Mesenteric fat pad (tissue), 1 donor: ENCODE data around the gene NEU1. TPM values are rescaled to one million over a fixed set of nuclear protein-coding genes. Genes with fewer than 3 reads are reported as not detected.
"Not testable (repeated sequence)": the region's sequence is repeated elsewhere in the genome, so short reads cannot be mapped to it uniquely, and the experiment has no call there.

Experiments
- DNase-seq: peaks from one replicate; pipeline ENCODE4 v3.0.0-alpha.2; 2020; ENCODE audit warnings: low spot score
- long read RNA-seq: library from polyadenylated mRNA; unstranded; transcript quantifications from one replicate; pipeline ENCODE4 v2.0.0, GENCODE V29; 2020
- total RNA-seq: library from RNA; stranded (reverse); fragmentation: NEBNext Ultra II Directional; extraction: Animal tissue kit (Norgen Biotek cat#: 25700); gene quantifications from one replicate; pipeline ENCODE4 v1.2.1, GENCODE V29; 2021
- donor health status: DM: yes; HTN: yes; CAD: no.

Gene NEU1
- 40.7 TPM for total RNA-seq
- long read RNA-seq, full-length matches to known transcripts: 278 of 306 reads
- long read RNA-seq, partial matches to known transcripts: 17 of 306 reads
- long read RNA-seq, other reads (novel, unspliced or antisense): 11 of 306 reads

DNA sequence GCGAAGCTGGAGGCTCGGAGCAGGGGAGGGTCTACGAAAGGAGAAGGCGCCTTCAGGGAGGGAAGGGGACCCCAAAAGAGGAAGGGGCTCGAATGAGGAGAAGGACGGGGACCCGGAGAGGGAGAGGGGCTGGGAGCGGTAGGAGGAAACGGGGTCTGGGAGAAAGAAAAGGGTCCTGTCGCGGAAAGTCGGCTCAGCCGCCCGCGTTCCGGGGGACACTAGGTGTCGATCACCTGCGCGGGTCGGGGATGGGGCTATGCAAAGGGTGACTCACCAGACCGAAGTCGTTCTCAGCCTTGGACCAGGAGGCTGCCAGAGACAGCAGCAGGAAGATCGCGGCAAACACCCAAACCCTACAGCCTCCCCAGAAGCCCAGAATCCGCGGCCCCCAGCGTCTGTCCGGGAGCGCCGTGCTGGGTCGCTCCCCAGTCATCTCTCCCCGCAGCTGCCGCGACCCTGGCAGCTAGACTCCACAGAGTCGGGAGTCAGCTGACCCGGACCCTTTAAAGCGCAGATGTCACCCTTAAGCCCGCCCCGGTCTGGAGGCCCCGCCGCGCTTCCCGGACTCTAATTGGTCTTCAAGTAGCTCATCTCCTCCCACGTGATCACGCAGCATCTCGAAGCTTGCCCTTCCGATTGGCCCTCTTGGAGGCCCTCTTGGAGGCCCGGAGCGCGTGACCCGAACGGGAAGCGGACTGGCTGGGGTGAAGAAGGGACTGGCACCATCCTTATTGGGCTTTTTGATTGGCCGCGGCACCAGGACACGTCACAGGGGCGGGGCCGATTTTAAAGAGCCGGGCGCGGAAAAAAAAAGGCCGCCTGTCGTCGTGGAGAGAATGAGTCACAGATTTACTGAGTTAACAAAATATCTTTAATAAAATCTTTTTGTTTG, at the start of gene NEU1:
TSS of gene NEU1 (minus strand) at position 478 of the 892 bp plus-strand sequence. CDS start at position 433, 45 bp downstream.
- peak; percentile 100 for DNase-seq

DNA sequence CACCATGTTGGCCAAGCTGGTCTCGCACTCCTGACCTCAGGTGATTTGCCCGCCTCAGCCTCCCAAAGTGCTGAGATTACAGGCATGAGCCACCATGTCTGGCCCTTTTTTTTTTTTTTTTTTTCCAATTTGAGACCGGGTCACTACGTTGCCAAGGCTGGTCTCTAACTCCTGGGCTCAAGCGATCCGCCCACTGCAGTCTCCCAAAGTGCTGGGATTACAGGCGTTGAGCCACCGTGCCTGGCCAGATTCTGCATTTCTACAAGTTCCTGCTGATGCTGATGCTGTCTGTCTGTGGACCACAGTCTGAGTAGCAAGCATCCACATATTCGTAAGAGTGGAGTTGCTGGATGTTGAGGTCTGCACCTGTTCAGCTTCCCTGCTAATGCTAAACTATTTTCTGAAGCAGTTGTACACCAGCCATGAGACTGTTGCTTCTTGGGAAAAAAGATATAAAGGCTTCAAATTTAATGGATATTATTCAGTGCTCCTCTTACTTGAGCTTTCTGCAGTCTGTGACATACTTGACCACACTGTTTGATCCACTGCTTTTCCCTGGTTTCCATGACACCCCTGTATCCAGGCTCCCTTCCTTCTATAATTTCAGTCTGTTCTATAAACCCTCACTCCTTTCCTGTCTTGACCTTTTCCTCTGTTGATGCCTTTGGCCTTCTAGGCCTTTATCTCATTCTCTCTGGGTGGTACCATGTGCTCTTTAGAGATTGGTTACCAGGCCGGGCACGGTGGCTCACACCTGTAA, 49.4 kb upstream of the NEU1 start:
- no peak for DNase-seq

DNA sequence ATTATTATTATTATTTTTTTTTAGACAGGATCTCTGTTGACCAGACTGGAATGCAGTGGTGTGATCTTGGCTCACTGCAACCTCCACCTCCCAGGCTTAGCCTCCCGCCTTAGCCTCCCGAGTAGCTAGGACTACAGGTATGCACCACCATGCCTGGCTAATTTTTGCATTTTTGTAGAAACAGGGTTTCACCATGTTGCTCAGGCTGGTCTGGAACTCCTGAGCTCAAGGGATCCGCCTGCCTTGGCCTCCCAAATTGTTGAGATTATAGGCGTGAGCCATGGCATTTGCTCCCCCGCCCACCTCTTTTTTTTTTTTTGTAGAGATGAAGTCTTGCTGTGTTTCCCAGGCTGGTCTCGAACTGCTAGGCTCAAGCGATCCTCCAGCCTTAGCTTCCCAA, 46.7 kb upstream of the NEU1 start:
- DNase-seq: not testable (repeated sequence)

DNA sequence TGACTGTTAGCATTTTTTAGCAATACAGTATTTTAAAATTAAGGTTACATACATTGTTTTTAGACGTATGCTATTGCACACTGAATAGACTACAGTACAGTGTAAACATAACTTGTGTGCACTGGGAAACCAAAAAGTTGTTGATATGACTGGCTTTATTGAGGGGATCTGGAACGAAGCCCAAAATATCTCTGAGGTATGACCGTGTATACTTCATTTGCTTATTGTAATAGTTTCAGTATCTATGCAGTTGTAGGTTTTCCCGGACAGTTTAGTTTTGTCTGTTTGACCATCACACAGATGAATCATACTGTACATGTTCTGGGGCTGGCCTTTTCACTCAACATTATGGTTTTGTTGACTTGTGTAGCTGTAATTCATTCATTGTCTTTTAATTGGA, 46.2 kb upstream of the NEU1 start:
- DNase-seq: no peak

DNA sequence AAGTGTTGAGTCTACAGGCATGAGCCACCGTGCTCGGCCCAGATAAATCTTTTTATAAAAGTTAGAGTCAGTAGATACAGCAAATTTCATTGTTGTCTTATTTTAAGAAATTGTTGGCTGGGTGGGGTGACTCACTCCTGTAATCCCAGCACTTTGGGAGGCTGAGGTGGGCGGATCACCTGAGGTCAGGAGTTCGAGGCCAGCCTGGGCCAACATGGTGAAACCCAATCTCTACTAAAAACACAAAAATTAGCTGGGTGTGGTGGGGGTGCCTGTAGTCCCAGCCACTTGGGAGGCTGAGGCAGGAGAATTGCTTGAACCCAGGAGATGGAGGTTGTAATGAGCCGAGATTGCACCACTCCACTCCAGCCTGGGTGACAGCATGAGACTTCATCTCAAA, 45.6 kb upstream of the NEU1 start:
- not testable (repeated sequence) for DNase-seq

DNA sequence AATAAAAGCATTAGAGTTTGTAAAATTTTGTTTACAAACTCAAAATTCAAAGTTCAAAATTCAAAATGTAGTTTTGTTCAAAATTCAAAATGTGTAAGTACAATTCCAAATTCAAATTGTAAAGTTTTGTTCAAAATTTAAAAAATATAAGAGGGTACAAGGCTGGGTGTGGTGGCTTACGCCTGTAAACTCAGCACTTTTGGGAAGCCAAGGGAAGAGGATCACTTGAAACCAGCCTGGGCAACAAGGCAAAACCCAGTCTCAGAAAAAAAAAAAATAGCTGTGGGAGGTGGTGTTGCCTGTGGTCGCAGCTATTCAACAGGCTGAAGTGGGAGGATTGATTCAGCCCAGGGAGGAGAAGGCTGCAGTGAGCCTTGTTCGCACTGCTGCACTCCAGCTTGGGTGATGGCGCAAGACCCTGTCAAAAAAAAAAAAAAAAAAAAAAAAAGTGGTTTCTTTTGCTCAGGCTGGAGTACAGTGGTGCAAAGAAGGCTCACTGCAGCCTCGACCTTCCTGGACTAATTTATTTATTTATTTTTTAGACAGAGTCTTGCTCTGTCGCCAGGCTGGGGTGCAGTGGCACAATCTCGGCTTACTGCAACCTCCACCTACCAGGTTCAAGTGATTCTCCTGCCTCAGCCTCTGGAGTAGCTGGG, 44.7 kb upstream of the NEU1 start:
- DNase-seq: no peak

DNA sequence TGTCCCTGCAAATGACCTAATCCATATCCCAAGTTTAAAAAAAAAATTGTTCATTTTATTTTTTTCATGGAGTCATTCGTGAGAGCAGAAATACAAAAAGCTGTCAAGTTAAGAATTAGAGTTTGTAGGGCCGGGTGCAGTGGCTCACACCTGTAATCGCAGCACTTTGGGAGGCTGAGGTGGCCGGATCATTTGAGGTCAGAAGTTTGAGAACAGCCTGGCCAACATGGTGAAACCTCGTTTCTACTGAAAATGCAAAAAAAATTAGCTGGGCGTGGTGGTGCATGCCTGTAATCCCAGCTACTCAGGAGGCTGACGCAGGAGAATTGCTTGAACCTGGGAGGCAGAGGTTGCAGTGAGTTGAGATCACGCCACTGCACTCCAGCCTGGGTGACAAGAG, 44.1 kb upstream of the NEU1 start:
- not testable (repeated sequence) for DNase-seq

DNA sequence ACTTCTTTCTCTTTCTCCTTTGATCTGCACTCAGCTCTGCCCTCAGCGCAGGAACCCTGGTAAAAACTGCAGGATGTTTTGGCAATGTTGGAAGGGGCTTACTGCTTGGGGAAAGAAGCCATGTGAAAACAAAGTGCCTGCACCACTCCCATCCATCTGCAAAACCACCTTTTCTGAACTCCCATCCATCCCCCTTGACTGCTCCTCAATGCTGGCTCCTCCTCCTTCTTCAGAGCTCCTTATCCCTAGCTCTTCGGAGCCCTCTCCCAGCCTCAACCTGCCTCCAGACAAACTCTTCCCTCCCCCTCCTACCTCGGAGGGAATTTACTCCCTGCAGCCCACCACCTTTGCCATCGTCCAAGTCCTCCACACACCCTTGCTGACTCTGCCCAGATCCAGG, 43.5 kb upstream of the NEU1 start:
- no peak for DNase-seq

DNA sequence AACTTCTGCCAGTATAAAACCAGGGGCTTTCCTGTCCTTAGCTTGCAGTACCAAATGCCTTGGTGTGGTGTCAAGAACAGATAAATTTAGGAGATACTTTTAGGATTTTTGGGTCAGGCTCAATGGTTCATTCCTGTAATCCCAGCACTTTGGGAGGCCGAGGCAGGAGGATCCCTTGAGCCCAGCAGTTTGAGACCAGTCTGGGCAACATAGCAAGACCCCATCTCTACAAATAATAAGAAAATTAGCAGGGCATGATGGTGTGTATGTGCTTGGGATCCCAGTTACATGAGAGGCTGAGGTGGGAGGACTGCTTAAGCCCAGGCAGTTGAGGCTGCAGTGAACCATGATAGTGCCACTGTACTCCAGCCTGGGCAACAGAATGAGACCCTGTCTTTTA, 42.4 kb upstream of the NEU1 start:
- no peak for DNase-seq

DNA sequence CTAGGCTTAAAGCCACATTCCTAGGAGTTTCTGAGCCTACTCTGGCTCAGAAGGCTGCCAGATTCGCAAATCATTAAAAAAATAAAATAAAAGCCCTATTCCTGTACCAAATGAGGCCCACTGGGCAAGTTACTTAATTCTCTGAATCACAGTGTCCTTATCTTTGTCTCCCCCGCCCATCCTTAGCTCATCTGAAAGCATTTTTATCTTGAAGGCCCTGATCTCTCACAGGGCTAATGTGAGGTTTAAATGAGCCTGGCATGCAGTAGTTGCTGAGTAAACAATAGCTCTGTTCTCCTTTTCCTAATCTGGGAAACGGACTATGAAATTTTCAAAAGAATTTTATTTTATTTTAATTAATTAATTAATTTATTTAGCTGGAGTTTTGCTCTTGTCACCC, 41.3 kb upstream of the NEU1 start:
- DNase-seq: no peak

DNA sequence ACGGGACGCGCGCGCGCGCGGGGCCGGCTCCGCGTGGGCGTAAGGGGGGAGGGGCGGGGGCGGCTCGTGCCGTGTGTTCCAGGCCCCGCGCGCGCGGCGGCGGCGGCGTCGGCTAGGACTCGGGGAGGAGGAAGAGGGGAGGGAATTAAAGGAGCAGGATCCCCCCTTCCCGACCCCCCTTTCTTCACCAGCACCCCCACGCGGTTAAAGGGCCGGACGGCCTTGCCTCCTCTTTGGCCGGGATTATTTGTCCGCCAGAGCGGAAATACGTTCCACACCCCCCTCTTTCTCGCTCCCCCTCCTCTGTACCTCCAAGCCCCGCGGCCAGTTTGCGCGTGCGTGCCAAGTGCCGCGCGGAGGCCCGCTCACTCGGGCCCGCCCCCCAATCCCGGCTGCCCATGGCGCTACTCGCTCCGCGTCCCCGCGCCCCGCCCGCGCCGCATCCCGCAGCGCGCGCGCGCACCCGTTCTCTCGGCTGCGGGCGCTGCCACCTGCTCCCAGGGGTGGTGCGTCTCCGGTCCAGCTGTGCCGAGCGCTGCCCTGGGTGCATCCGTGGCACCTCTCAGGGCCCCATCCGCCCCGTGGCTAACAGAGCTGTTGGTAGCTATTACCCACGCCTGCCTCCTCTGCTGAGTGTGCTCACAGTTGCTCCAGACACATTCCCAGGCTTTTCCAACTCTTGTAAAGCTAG, 39.5 kb upstream of the NEU1 start, which contains the start of gene ZBTB12:
TSS of gene ZBTB12 (minus strand) at position 134 of the 691 bp plus-strand sequence. CDS start 781 bp downstream, outside the sequence.
- peak; percentile 95 for DNase-seq

DNA sequence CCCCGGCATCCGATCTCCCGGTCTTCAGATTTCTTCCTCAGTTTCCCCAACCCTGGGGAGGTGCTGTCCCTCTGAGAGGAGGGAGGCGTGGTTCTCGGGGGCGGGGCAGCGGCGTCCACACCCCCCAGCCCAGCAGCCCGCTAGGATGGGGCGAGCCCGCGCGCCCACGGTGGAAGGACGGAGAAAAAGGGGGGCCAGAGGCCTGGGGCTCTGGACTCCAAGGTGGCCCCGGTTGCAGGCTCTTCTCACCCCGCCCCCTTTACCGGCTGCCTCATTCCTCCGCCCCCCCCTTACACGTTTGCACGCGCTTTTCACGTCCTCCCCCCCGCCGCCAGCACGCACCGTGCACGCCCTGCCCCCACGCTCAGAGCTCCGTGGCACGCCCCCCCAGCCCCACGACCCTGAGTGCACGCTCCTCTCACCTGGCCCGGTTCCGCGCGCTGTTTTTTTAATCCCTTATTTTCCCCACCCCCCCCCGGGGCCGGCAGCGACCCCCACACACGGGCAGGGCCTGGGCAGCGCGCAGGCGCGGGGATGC, 38.9 kb upstream of the NEU1 start:
- DNase-seq: no peak

DNA sequence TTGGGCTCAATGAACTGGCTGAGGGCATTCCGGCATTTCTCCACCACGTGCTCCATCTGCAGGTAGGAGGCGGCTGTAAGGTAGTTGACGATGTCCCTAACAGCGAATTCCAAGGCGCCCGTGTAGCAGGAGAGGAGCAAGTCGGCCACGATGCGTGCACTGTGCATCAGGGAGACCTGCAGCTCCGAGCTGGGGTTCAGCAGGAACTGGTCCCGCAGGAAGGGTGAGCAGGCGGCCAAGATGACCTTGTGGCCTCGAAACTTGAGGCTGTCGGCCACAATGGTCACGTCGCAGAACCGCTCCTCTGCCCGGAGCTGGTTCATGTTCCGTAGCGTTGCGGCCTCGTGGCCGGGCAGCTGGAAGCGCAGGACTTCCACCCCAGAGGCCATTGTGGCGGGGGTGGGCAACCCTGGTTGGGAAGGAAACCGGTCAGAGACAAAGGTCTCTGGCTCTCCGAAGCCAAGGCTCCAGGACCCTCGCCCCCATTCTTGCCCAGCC, 38.3 kb upstream of the NEU1 start:
- no peak for DNase-seq

DNA sequence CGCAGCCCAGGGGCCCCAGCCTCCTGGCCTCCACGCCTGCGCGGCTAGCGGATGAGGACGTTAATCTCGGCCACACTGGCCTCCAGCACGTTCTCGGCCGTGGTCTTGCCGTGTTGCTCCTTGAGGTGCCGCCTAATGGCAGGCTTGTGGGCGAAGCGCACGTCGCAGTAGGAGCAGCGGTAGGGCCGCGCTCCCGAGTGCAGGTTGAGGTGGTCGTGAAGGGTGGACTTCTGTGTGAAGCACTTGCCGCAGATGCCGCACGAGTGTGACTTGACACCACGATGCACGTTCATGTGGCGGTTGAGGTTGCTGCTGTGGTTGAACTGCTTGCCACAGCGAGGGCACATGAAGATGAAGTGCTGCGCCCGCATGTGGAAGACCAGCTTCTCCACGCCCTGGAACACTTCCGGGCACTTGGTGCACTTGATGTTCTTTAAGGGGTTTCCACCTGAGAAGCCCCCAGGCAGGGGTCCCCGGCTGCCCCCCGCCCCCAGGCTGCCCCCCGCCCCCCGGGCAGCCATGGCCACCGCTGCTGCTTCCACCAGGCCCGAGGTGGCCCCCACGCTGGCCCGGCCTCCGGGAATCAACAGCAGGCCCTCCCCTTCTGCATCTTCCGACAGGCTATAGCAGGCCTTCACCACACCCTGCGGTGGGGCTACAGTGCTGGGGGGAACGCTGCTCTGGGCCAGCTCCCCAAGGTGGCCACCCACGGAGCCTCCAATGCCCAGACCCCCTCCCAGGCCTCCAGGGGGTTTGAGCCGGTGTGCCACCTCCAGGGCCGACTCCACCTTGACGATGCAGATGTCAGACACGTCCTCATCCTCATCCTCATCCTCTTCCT, 37.5 kb upstream of the NEU1 start:
- DNase-seq: no peak

DNA sequence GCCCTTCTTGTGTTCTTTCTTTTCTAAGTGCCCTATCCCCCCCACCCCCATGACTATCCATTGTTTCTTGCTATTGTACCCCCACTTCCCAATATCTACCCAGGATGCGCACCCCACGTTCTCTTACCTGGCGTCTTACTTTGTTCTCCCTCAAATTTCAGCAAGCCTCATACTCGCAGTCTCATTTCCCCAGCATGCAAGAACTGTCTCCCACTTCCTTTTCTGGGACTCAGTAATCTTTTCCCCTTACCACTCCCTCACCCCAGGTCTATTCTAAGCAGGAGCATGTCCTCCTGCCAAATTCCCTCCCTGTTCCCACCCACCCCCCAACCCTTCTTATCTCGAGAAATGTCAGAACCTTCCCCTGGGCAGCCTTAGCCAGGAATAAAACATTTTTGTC, 36.6 kb upstream of the NEU1 start:
- DNase-seq: no peak

DNA sequence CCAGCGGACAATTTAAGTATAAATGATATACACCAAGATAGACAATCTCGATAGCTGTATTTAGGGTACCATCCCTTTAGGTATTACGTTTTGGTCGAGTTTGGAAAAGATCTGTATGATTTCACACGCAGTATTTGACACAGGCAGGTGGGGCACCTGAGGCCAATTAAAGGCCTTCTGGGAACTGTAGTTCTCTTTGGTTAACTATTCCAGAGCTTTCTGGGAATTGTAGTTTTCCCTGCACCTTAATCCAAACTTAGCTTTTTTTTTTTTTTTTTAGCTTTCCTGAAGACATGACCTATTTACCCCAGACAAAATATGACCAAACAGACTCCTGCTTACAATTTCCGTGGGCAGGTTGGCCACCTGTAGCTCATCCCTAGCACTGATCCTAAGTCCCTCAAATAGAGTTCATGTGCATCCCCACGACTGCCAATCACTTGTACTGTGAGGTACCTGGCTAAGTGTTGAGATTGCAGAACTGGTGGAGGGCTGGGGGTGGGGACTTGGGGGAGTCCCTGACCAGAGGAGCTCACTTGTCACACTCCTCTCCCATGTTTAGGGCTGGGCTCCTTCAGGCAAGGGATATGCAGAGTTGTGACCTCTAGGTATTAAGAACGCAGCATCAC, 35.9 kb upstream of the NEU1 start:
- DNase-seq: no peak

DNA sequence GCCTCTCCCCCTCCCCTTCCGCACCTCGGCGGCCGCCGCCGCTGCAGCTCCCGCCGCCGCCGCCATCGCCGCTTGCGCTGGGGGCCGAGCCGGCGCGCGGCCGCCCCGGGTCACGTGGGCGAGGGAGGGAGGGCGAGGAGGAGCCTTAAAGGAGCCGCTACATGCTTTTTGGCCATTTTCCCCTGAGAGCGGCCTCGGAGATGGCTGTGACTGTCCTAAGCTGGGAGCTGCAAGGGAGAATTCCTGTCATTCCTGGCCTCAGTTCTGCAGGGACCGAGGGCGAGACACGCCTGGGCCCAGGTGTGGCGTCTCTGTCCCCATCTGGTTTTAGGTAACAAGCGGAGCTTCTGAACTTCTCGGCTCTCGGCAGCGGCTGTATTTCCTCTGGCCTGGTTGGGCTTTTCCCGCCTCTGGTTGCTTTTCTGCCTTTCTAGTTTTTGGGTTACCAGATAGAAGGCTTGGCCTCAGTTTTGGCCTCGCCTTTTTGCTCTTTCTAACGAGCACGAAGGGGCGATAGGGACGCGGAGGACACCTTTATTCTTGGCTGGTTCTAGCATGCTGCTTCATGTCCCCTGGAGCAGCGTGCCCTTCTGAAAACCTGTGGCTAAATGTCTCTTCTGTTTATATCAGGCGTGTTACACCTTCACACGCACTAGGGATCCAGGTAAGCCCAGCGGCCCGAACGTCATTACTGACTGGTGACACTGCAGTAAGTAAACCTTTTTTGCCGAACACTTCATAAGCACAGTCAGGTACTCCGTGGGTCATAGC, 35.2 kb upstream of the NEU1 start, which contains the start of gene EHMT2:
TSS of gene EHMT2 (minus strand) at position 87 of the 771 bp plus-strand sequence. CDS start at position 66, 21 bp downstream.
- DNase-seq: no peak
